ENCODE data around the gene MME. TPM values are rescaled to one million over a fixed set of nuclear protein-coding genes. Genes with fewer than 3 reads are reported as not detected.

MME gene
- total and polyA plus RNA-seq, 2 of the 4 experiments (the other 2 are of a cell fraction), result 11.7 to 22.8 TPM

- BruUV-seq (replicated peaks), result no TSS peak
- Histone ChIP-seq H3K9me3 (ENCODE audit: control insufficient read depth, insufficient read depth, low read length) (no peaks in the 10 kb centered on the region), H3K4me2 (ENCODE audit: low read depth, low read length) (peak overlapping the region; percentile 90), H2BK120ac (ENCODE audit: low read depth, low read length) (no peak overlapping the region), H3K79me1 (ENCODE audit: low read depth in 1 of 2, low read length in 2 of 2) (no peaks in the 10 kb centered on the region), H4K8ac (ENCODE audit: low read depth in 2 of 2, low read length in 2 of 2) (no peak overlapping the region), H3K9me1 (ENCODE audit: insufficient read depth, low read length) (peaks cover 2% of the 10 kb centered on the region; the same call in 1 of the 2 replicates), H2BK15ac (ENCODE audit: low read depth, low read length) (no peak overlapping the region), H3K56ac (ENCODE audit: extremely low read depth, insufficient read depth, low read length) (no peak overlapping the region), H2AFZ (replicated peaks; ENCODE audit: low read length, poor library complexity) (no peak overlapping the region), H3K4me3 (ENCODE audit: insufficient read depth, low read depth, low read length) (no peak overlapping the region), H3K27me3 (ENCODE audit: control insufficient read depth, insufficient read depth, low read length) (no peaks in the 10 kb centered on the region), H3K23ac (ENCODE audit: low read depth, low read length) (no peak overlapping the region), H2AK9ac (replicated peaks; ENCODE audit: low read depth, low read length, poor library complexity) (no peak overlapping the region), H3K4ac (ENCODE audit: low read depth, low read length) (no peak overlapping the region), H2BK5ac (ENCODE audit: low read depth, low read length, poor library complexity, severe bottlenecking) (no peak overlapping the region), H4K91ac (ENCODE audit: insufficient read depth, low read depth, low read length) (no peak overlapping the region), H2BK20ac (ENCODE audit: low read depth, low read length) (no peak overlapping the region), H3K9ac (ENCODE audit: low read depth, low read length) (no peak overlapping the region), H3K27ac (ENCODE audit: insufficient read depth, low read length) (no peak overlapping the region), H4K5ac (ENCODE audit: low read depth, low read length) (peak overlapping the region; percentile 91; the same call in 1 of the 2 replicates), H3K14ac (replicated peaks; ENCODE audit: low read depth, low read length) (no peak overlapping the region; the same call in 1 of the 2 replicates), H3K4me1 (ENCODE audit: control insufficient read depth, insufficient read depth, low read length) (peaks cover 3% of the 10 kb centered on the region), H4K20me1 (ENCODE audit: insufficient read depth, low read length) (no peaks in the 10 kb centered on the region), H2AK5ac (ENCODE audit: low read depth, low read length) (no peak overlapping the region), H3K18ac (ENCODE audit: low read depth, low read length) (peak overlapping the region; percentile 56; the same call in 1 of the 2 replicates), H3K36me3 (ENCODE audit: control insufficient read depth, insufficient read depth, low read length) (no peaks in the 10 kb centered on the region)
- POLR2A ChIA-PET (ENCODE audit: unreplicated experiment), result no interaction called here
- DNase-seq (no peak), ATAC-seq (ENCODE audit: low read depth) (no peak)
- intact Hi-C loops (cut with micrococcal nuclease), result no loop called here
- WGBS, 2 experiments (ENCODE audit: extremely low coverage in 2 of 2, insufficient read length in 1 of 2), result no CpG with 5 or more reads among the region's 1 CpG
- dilution Hi-C loops (cut with HindIII; ENCODE audit: low sequenced_read_pairs, unreplicated experiment), result no loop called here
- in situ Hi-C loops (cut with MboI; ENCODE audit: low sequenced_read_pairs), result no loop called here
- TF ChIP-seq RAD21 (IDR thresholded peaks at IDR 0.05; ENCODE audit: low read length) (no peak), BHLHE40 (IDR thresholded peaks at IDR 0.05; ENCODE audit: low read depth, low read length) (no peak), USF2 (IDR thresholded peaks at IDR 0.05; ENCODE audit: low read depth, low read length) (no peak), SMC3 (IDR thresholded peaks at IDR 0.05; ENCODE audit: low read depth, low read length) (no peak), MAZ (IDR thresholded peaks at IDR 0.05; ENCODE audit: borderline replicate concordance, low read depth, low read length) (no peak)
- CTCF ChIA-PET, result no interaction called here
Observed at GRCh38 chr3:155184011-155184410, 103.9 kb downstream of the MME start.
